Right atrium auricular region (tissue), 2 donors: Measurements from ENCODE around the gene NINL. TPM values are rescaled to one million over a fixed set of nuclear protein-coding genes. Genes with fewer than 3 reads are reported as not detected.

Source experiments
- DNase-seq: peaks from one replicate; pipeline ENCODE4 v3.0.0-alpha.2; 2019; ENCODE audit warnings: low spot score
- H3K27ac ChIP-seq, 2 donors: fragments of 200-600 bp; sonication (generic); 1 replicate in 1 of 2; 2 replicates in 1 of 2; pipeline ENCODE4 v1.5.1; 2016 to 2019
- H3K27me3 ChIP-seq, 2 donors: fragments of 200-600 bp; sonication (generic); one replicate each; pipeline versions ENCODE4 v1.5.1 to v1.6.0; 2017 to 2019
- H3K36me3 ChIP-seq: fragments of 200-600 bp; sonication (generic); one replicate; pipeline ENCODE4 v1.5.1; 2016
- H3K4me1 ChIP-seq, 2 donors: fragments of 200-600 bp; sonication (generic); one replicate each; pipeline versions ENCODE4 v1.5.1 to v1.6.0; 2017 to 2019
- H3K4me3 ChIP-seq, 2 donors: fragments of 200-600 bp; sonication (generic); 1 replicate in 1 of 2; 2 replicates in 1 of 2; pipeline ENCODE4 v1.5.1; 2017 to 2019; ENCODE audit warnings: mild to moderate bottlenecking in 1 of 2, moderate library complexity in 1 of 2
- H3K9me3 ChIP-seq, 2 donors: fragments of 200-600 bp; sonication (generic); one replicate each; pipeline ENCODE4 v1.5.1; 2019
- total RNA-seq, 2 donors: library from RNA; depleted of rRNA; stranded (reverse); fragments of >200 nt; gene quantifications; one replicate each; pipeline ENCODE4 v1.1.0, GENCODE V29; 2016
- TF ChIP-seq, protein P1 (sequence below), 2 donors: fragments of 200-600 bp; sonication (generic); IDR thresholded peaks; one replicate each; pipeline ENCODE4 v1.5.1; 2019; ENCODE audit warnings: antibody characterized with exemption in 2 of 2

Gene NINL
- total RNA-seq, 2 donors from 2014 or later, result 3.7 to 4.8 TPM

- Histone ChIP-seq H3K36me3 (no peaks in the 10 kb centered on the region), H3K27ac (no peak overlapping the region), H3K4me1 (no peaks in the 10 kb centered on the region), H3K27me3 (no peaks in the 10 kb centered on the region), H3K4me3 (no peak overlapping the region), H3K9me3 (no peaks in the 10 kb centered on the region)
- no peak for DNase-seq
- TF ChIP-seq, protein P1, sequence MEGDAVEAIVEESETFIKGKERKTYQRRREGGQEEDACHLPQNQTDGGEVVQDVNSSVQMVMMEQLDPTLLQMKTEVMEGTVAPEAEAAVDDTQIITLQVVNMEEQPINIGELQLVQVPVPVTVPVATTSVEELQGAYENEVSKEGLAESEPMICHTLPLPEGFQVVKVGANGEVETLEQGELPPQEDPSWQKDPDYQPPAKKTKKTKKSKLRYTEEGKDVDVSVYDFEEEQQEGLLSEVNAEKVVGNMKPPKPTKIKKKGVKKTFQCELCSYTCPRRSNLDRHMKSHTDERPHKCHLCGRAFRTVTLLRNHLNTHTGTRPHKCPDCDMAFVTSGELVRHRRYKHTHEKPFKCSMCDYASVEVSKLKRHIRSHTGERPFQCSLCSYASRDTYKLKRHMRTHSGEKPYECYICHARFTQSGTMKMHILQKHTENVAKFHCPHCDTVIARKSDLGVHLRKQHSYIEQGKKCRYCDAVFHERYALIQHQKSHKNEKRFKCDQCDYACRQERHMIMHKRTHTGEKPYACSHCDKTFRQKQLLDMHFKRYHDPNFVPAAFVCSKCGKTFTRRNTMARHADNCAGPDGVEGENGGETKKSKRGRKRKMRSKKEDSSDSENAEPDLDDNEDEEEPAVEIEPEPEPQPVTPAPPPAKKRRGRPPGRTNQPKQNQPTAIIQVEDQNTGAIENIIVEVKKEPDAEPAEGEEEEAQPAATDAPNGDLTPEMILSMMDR (IDR thresholded peaks at IDR 0.05), result no peak
These were observed 60.0 kb downstream of the NINL start for GRCh38 chr20:25525295-25525694.

GRCh38 chr20:25521382-25521781 is 63.9 kb downstream of the NINL start:
- Histone ChIP-seq H3K9me3 (no peaks in the 10 kb centered on the region), H3K4me3 (no peak overlapping the region), H3K36me3 (peaks cover 6% of the 10 kb centered on the region), H3K27ac (no peak overlapping the region), H3K4me1 (no peaks in the 10 kb centered on the region), H3K27me3 (no peaks in the 10 kb centered on the region)
- DNase-seq, result no peak
- TF ChIP-seq, protein P1 (IDR thresholded peaks at IDR 0.05), result no peak

DNA sequence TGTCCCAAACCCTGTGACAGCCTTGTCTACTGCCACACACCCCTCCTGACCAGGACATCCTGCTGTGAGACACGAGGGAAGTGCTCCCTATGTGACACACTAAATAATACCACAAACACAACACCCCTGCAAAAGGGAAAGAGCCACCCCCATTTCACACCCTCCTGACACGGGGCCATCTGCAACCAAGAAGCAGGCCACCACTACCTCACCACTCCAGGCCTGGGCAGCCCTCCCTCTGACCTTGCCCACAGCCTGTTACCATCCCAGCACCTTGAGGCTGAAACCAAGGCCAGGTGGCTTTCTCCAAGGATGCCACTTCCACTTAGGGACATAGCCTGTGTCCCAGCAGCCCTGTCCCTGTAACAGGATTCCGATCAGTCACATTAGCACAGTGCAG is 68.2 kb downstream of the NINL start:
- Histone ChIP-seq H3K36me3 (peaks cover 22% of the 10 kb centered on the region), H3K27me3 (no peaks in the 10 kb centered on the region), H3K9me3 (peaks cover 5 to 16% of the 10 kb centered on the region in 2 donors), H3K4me3 (no peak overlapping the region), H3K4me1 (no peaks in the 10 kb centered on the region), H3K27ac (no peak overlapping the region)
- DNase-seq, result no peak
- TF ChIP-seq, protein P1 (IDR thresholded peaks at IDR 0.05), result no peak

- no peak overlapping the region for H3K27ac ChIP-seq
- H3K4me1 ChIP-seq, result no peaks in the 10 kb centered on the region
- H3K4me3 ChIP-seq, result no peak overlapping the region
- H3K36me3 ChIP-seq, result peaks cover 37% of the 10 kb centered on the region
- no peak for DNase-seq
- H3K9me3 ChIP-seq, result peaks cover 5 to 16% of the 10 kb centered on the region in 2 donors
- H3K27me3 ChIP-seq, result no peaks in the 10 kb centered on the region
- TF ChIP-seq, protein P1 (IDR thresholded peaks at IDR 0.05), result no peak
These were observed 70.5 kb downstream of the NINL start for GRCh38 chr20:25514747-25515340.

DNA sequence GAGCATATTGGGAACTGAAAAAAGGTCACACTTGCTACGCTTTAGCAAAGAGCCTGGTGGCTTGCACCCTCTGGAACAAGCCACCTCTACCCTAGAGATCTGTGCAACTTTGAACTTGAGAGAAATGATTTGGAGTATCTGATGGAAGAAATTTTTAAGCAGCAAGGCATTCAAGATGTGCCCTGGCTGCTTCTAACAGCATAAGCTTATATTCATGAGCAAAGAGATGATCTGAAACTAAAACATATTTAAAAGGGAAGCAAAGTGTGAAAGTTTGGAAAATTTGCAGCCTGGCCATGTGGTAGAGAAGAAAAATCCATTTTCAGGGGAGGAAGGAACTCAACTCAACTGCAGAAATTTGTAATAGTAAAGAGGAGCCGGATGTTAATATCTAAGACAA is 71.1 kb downstream of the NINL start:
- no peak overlapping the region for H3K4me3 ChIP-seq
- H3K36me3 ChIP-seq, result peaks cover 42% of the 10 kb centered on the region
- TF ChIP-seq, protein P1 (IDR thresholded peaks at IDR 0.05), result no peak
- DNase-seq, result no peak
- no peak overlapping the region for H3K27ac ChIP-seq
- H3K9me3 ChIP-seq, result peaks cover 5 to 16% of the 10 kb centered on the region in 2 donors
- no peaks in the 10 kb centered on the region for H3K27me3 ChIP-seq
- no peaks in the 10 kb centered on the region for H3K4me1 ChIP-seq

GRCh38 chr20:25512709-25513108 is 72.6 kb downstream of the NINL start:
- Histone ChIP-seq H3K4me1 (no peaks in the 10 kb centered on the region), H3K27me3 (no peaks in the 10 kb centered on the region), H3K36me3 (peaks cover 46% of the 10 kb centered on the region), H3K4me3 (no peak overlapping the region), H3K9me3 (peaks cover 5 to 16% of the 10 kb centered on the region in 2 donors), H3K27ac (no peak overlapping the region)
- DNase-seq, result no peak
- TF ChIP-seq, protein P1 (IDR thresholded peaks at IDR 0.05), result no peak
